MCF 10A (cell line): ENCODE results near the gene POU2AF1. TPM values are rescaled to one million over a fixed set of nuclear protein-coding genes. Genes with fewer than 3 reads are reported as not detected.

Experiments
- BruUV-seq: library from RNA; stranded (reverse); fragments of 400-500 nt; replicated peaks from 2 replicates; lab custom pipeline; 2021; lab: Mats Ljungman, UMichigan
- CTCF ChIA-PET: fragments of 300-600 bp; sonication (Branson Sonifier 250); formaldehyde crosslinking; extraction: SDS; loops from one replicate; lab custom pipeline; 2021; ENCODE audit warnings: antibody characterized with exemption, inconsistent platforms; lab: Yijun Ruan, JAX
- POLR2A ChIA-PET: fragments of 300-600, 350-650 bp; sonication (Branson Sonifier 250); formaldehyde crosslinking; extraction: SDS; loops from one replicate; lab custom pipeline; 2020; ENCODE audit warnings: antibody characterized with exemption, inconsistent platforms; lab: Yijun Ruan, JAX
- DNase-seq: peaks from one replicate; pipeline ENCODE4 v3.0.0-alpha.2; 2018; ENCODE audit not compliant: unreplicated experiment
- H3K27ac Mint-ChIP-seq: one replicate; pipeline ENCODE4 v1.8.0; 2022; ENCODE audit warnings: mild to moderate bottlenecking, low read depth, mixed read lengths; ENCODE audit not compliant: unreplicated experiment
- H3K27me3 Mint-ChIP-seq: one replicate; pipeline ENCODE4 v1.8.0; 2022; ENCODE audit warnings: mixed read lengths; ENCODE audit not compliant: insufficient read depth, unreplicated experiment
- H3K36me3 Mint-ChIP-seq: one replicate; pipeline ENCODE4 v1.8.0; 2022; ENCODE audit warnings: mild to moderate bottlenecking, moderate library complexity, mixed read lengths; ENCODE audit not compliant: insufficient read depth, unreplicated experiment
- H3K4me1 Mint-ChIP-seq: one replicate; pipeline ENCODE4 v1.8.0; 2022; ENCODE audit warnings: mixed read lengths; ENCODE audit not compliant: insufficient read depth, unreplicated experiment
- H3K4me3 Mint-ChIP-seq: one replicate; pipeline ENCODE4 v1.8.0; 2022; ENCODE audit warnings: mild to moderate bottlenecking, moderate library complexity, mixed read lengths; ENCODE audit not compliant: unreplicated experiment
- H3K9me3 Mint-ChIP-seq: one replicate; pipeline ENCODE4 v1.8.0; 2022; ENCODE audit warnings: mixed read lengths; ENCODE audit not compliant: unreplicated experiment
- intact Hi-C: fragments of 100-400 bp; cut with micrococcal nuclease; formaldehyde crosslinking; loops from 2 replicates; pipeline ENCODE4 v1.14.1; 2022
- total RNA-seq: library from RNA; stranded (reverse); gene quantifications from 2 replicates; pipeline ENCODE4 v1.2.3, GENCODE V29; 2022
- TF ChIP-seq, protein P1 (sequence below): fragments of 200-600 bp; IDR thresholded peaks from one replicate; pipeline ENCODE4 v1.8.0; 2022; ENCODE audit warnings: antibody characterized with exemption, mild to moderate bottlenecking; ENCODE audit not compliant: unreplicated experiment

The POU2AF1 gene
- total RNA-seq, 1 experiment from 2014 or later = not detected

DNA sequence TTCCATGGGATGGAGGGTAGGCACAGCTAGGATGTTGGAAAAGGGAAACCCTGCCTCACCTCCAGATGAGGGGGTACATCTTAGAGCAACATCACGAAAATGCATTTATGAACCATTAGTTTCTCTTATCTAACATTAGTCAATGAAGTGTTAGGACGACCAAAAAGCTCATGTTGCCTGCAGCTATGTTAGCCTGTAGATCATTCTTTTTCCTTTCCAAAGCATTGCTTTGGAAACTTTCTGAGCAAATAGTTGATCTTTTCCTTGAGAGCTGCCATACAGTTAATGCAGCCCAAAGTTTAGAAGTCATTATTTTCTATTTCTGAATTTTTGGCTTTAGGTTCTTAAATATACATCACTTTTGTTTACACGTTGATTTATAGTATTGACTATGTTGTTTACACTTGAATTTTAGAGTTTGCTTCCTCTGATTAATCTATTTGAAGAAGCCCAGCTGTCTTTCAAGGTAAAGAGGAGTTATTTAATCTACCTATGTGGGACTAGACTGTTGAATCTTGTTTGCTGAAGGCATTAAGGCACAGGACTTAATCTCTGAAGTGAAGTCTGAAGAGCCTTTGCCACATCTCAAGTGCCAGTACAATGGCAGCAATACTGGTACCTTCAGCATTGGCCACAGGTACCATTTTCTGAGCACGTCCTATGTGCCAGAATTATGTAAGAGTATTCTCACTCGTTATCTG, 69.7 kb downstream of the POU2AF1 start:
- CTCF ChIA-PET = interaction anchor here (0.5 kb wide), 1 partner anchor 1108 kb away, joined by 3 read pairs; no protein-coding TSS in a partner anchor
- no peak overlapping the region for H3K27ac Mint-ChIP-seq
- no TSS peak for BruUV-seq

DNA sequence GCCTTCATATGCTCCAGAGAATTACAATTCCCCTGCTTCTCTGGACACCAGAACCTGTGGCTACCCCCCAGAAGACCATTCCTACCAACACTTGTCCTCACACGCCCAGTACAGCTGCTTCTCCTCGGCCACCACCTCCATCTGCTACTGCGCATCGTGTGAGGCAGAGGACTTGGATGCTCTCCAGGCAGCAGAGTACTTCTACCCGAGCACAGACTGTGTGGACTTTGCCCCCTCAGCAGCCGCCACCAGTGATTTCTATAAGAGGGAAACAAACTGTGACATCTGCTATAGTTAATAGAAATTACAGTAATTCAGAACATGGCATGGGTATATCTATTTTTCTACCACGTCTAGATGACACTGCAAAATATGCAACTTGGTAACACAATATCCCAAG, 70.9 kb downstream of the POU2AF1 start:
- Mint-ChIP-seq H3K4me1 (peaks cover 10% of the 10 kb centered on the region), H3K4me3 (no peak overlapping the region), H3K27ac (no peak overlapping the region), H3K36me3 (no peaks in the 10 kb centered on the region), H3K27me3 (peaks cover 59% of the 10 kb centered on the region), H3K9me3 (no peaks in the 10 kb centered on the region)
- TF ChIP-seq, protein P1, sequence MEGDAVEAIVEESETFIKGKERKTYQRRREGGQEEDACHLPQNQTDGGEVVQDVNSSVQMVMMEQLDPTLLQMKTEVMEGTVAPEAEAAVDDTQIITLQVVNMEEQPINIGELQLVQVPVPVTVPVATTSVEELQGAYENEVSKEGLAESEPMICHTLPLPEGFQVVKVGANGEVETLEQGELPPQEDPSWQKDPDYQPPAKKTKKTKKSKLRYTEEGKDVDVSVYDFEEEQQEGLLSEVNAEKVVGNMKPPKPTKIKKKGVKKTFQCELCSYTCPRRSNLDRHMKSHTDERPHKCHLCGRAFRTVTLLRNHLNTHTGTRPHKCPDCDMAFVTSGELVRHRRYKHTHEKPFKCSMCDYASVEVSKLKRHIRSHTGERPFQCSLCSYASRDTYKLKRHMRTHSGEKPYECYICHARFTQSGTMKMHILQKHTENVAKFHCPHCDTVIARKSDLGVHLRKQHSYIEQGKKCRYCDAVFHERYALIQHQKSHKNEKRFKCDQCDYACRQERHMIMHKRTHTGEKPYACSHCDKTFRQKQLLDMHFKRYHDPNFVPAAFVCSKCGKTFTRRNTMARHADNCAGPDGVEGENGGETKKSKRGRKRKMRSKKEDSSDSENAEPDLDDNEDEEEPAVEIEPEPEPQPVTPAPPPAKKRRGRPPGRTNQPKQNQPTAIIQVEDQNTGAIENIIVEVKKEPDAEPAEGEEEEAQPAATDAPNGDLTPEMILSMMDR = no peak
- BruUV-seq = no TSS peak
- ChIA-PET CTCF (interaction anchor here (1.0 to 1.3 kb wide), 3 partner anchors 11 to 112 kb away, joined by 3 read pairs; no protein-coding TSS in a partner anchor), POLR2A (interaction anchor here (0.5 kb wide), 1 partner anchor 302 kb away, joined by 6 read pairs; no protein-coding TSS in a partner anchor)
- intact Hi-C loops = no loop called here
- no peak for DNase-seq

More for the DNA sequence above, 69.7 kb downstream of the POU2AF1 start:
- peaks cover 64% of the 10 kb centered on the region for H3K27me3 Mint-ChIP-seq
- intact Hi-C loops = no loop called here
- peaks cover 3% of the 10 kb centered on the region for H3K9me3 Mint-ChIP-seq
- POLR2A ChIA-PET = interaction anchor here (0.9 kb wide), 1 partner anchor 18 kb away, joined by 3 read pairs; no protein-coding TSS in a partner anchor
- no peaks in the 10 kb centered on the region for H3K36me3 Mint-ChIP-seq
- DNase-seq = no peak
- TF ChIP-seq, protein P1 = no peak
- H3K4me1 Mint-ChIP-seq = peaks cover 6% of the 10 kb centered on the region
- H3K4me3 Mint-ChIP-seq = no peak overlapping the region

DNA sequence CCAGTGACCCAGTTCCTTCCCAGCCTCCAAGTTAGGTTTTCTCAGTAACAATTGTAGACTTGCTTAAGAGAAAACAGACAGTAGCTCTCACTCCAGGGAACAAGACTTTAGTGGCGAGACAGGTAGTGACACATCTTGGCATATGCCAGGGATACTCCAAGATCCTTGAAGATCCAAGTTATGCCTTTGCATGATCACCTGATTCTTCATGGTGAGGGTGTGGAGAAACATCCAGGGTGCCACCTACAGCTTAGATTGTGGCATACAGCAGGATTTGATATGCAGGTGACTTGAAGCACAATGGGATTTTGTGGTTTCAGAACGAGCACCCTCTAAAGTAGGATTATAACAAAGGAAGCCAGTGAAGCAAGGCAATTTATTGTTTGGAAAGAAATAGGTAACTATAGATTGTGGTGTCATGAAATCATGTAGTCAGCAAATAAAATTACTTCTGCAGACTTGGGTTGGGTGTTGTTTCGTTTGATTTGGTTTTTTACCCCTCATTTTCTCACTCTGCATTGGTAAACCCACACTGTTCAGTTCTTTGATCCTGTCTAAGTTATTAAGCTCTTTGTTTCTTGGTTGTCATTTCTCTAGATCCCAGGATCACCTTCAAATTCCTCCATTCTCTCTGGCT, 71.5 kb downstream of the POU2AF1 start:
- TF ChIP-seq, protein P1 = no peak
- no peak for DNase-seq
- ChIA-PET POLR2A (interaction anchor here (0.5 kb wide), 1 partner anchor 301 kb away, joined by 6 read pairs; no protein-coding TSS in a partner anchor), CTCF (interaction anchor here (1.0 to 1.3 kb wide), 3 partner anchors 12 to 113 kb away, joined by 3 read pairs; no protein-coding TSS in a partner anchor)
- Mint-ChIP-seq H3K4me1 (peaks cover 10% of the 10 kb centered on the region), H3K27ac (no peak overlapping the region), H3K4me3 (no peak overlapping the region), H3K27me3 (peaks cover 59% of the 10 kb centered on the region), H3K36me3 (no peaks in the 10 kb centered on the region), H3K9me3 (no peaks in the 10 kb centered on the region)
- intact Hi-C loops = no loop called here
- no TSS peak for BruUV-seq

DNA sequence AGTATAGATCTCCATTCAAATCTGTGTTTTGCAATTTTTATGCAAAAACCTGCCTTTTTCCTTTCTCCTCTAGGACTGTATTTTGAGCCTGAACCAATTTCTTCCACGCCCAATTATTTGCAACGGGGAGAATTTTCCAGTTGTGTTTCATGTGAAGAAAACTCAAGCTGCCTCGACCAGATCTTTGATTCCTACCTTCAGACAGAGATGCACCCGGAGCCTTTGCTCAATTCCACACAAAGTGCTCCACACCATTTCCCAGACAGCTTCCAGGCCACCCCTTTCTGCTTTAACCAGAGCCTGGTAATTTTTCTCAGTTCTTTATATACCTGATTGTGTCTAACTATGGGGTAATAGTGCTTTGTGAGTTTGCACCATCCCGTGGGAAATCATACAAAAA, 72.8 kb downstream of the POU2AF1 start:
- ChIA-PET POLR2A (no interaction called here), CTCF (interaction anchor here (0.8 kb wide), 1 partner anchor 56 kb away, joined by 4 read pairs; no protein-coding TSS in a partner anchor)
- no peaks in the 10 kb centered on the region for H3K36me3 Mint-ChIP-seq
- H3K4me1 Mint-ChIP-seq = peaks cover 10% of the 10 kb centered on the region
- TF ChIP-seq, protein P1 = no peak
- H3K27ac Mint-ChIP-seq = no peak overlapping the region
- no peak overlapping the region for H3K4me3 Mint-ChIP-seq
- H3K27me3 Mint-ChIP-seq = peaks cover 59% of the 10 kb centered on the region
- no peak for DNase-seq
- H3K9me3 Mint-ChIP-seq = no peaks in the 10 kb centered on the region
- intact Hi-C loops = no loop called here
- no TSS peak for BruUV-seq
